ENCODE measurements around the gene USP48.
A peak's percentile ranks its signal among the peaks of the same experiment; 100 is the strongest.
"Not testable (repeated sequence)": the region's sequence is repeated elsewhere in the genome, so short reads cannot be mapped to it uniquely, and the experiment has no call there.

The USP48 gene

DNA sequence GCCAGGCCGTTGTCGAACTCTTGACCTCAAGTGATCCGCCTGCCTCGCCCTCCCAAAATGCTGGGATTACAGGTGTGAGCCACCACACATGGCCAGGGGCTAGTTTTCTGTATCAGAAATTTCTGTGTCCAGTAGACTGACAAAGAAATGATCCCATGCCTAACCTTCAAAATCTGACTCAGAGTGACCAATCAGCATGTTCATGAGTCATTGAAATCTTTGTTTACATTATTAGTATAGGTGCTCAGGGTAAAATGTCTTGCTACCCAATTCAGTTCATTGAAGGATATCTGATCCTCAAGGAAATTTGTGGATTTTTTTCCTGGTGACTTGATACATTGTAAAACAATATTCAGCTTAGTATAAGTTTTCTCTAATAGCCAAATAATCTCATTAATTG is 18.2 kb upstream of the USP48 start:
- H3K4me1 ChIP-seq (ENCODE audit: insufficient read depth, low read length), result no peaks in the 10 kb centered on the region
- H3K9me3 ChIP-seq (ENCODE audit: low read length), result no peaks in the 10 kb centered on the region
- no peak overlapping the region for H2AFZ ChIP-seq (ENCODE audit: low read depth, low read length)
- H3K27me3 ChIP-seq (ENCODE audit: insufficient read depth, low read length), result no peaks in the 10 kb centered on the region
- H3K36me3 ChIP-seq (ENCODE audit: insufficient read depth, low read length), result no peaks in the 10 kb centered on the region
- H3K4me3 ChIP-seq (ENCODE audit: low read length), result no peak overlapping the region

- Histone ChIP-seq H3K36me3 (ENCODE audit: insufficient read depth, low read length) (no peaks in the 10 kb centered on the region), H3K27me3 (ENCODE audit: insufficient read depth, low read length) (no peaks in the 10 kb centered on the region), H3K4me3 (ENCODE audit: low read length) (no peak overlapping the region), H3K4me1 (ENCODE audit: insufficient read depth, low read length) (no peaks in the 10 kb centered on the region), H2AFZ (ENCODE audit: low read depth, low read length) (no peak overlapping the region), H3K9me3 (ENCODE audit: low read length) (peaks cover 4% of the 10 kb centered on the region)
These were observed 16.8 kb upstream of the USP48 start for GRCh38 chr1:21799730-21800129.

DNA sequence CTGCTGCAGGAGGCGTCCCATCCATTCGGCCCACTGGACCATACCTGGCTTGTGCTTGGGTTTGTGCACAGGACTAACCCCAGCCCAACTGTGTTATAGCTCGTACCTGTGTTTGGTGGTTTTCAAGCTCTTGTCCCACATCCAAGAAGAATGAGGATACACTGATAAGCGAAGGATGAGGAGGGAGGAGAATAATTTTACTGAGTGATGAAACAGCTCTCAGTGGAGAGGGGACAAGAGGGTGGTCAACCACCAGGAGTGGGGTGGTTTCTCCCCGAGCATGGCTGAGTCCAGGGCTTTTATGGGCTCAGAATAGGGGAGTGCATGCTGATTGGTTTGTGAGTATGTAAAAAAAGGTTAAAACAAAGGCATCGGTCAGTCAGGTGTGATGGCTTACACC is 12.1 kb upstream of the USP48 start:
- H2AFZ ChIP-seq (ENCODE audit: low read depth, low read length), result no peak overlapping the region
- peaks cover 5% of the 10 kb centered on the region for H3K9me3 ChIP-seq (ENCODE audit: low read length)
- no peaks in the 10 kb centered on the region for H3K36me3 ChIP-seq (ENCODE audit: insufficient read depth, low read length)
- no peaks in the 10 kb centered on the region for H3K27me3 ChIP-seq (ENCODE audit: insufficient read depth, low read length)
- H3K4me1 ChIP-seq (ENCODE audit: insufficient read depth, low read length), result no peaks in the 10 kb centered on the region
- no peak overlapping the region for H3K4me3 ChIP-seq (ENCODE audit: low read length)

DNA sequence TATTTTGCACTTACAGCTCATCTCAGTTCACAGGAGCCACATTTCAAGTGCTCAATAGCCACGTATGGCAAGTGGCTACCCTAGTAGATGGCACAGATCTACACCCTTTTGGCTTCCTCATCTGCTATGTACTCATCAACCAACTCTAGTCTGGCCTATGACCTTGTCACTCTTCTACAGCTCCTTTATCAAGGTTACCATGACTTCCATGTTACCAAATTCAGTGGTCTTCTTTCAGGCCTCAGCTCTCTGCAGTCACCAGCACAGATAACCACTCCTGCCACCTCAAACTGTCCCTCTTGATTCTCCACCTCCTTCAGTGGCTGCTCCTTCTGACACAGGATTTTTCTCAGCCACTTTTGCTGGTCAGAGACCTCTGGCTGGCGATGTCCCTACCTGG is 11.7 kb upstream of the USP48 start:
- H3K4me1 ChIP-seq (ENCODE audit: insufficient read depth, low read length), result no peaks in the 10 kb centered on the region
- H3K9me3 ChIP-seq (ENCODE audit: low read length), result peaks cover 5% of the 10 kb centered on the region
- H3K36me3 ChIP-seq (ENCODE audit: insufficient read depth, low read length), result no peaks in the 10 kb centered on the region
- H3K4me3 ChIP-seq (ENCODE audit: low read length), result no peak overlapping the region
- no peak overlapping the region for H2AFZ ChIP-seq (ENCODE audit: low read depth, low read length)
- no peaks in the 10 kb centered on the region for H3K27me3 ChIP-seq (ENCODE audit: insufficient read depth, low read length)

GRCh38 chr1:21793104-21793503 is 10.2 kb upstream of the USP48 start:
- H2AFZ ChIP-seq (ENCODE audit: low read depth, low read length), result no peak overlapping the region
- H3K27me3 ChIP-seq (ENCODE audit: insufficient read depth, low read length), result no peaks in the 10 kb centered on the region
- H3K4me3 ChIP-seq (ENCODE audit: low read length), result no peak overlapping the region
- H3K36me3 ChIP-seq (ENCODE audit: insufficient read depth, low read length), result no peaks in the 10 kb centered on the region
- H3K4me1 ChIP-seq (ENCODE audit: insufficient read depth, low read length), result no peaks in the 10 kb centered on the region
- peaks cover 5% of the 10 kb centered on the region for H3K9me3 ChIP-seq (ENCODE audit: low read length)

- H3K36me3 ChIP-seq (ENCODE audit: insufficient read depth, low read length), result no peaks in the 10 kb centered on the region
- no peak overlapping the region for H2AFZ ChIP-seq (ENCODE audit: low read depth, low read length)
- no peaks in the 10 kb centered on the region for H3K9me3 ChIP-seq (ENCODE audit: low read length)
- no peaks in the 10 kb centered on the region for H3K4me1 ChIP-seq (ENCODE audit: insufficient read depth, low read length)
- no peak overlapping the region for H3K4me3 ChIP-seq (ENCODE audit: low read length)
- no peaks in the 10 kb centered on the region for H3K27me3 ChIP-seq (ENCODE audit: insufficient read depth, low read length)
These were observed 3.7 kb upstream of the USP48 start for GRCh38 chr1:21786640-21787039.

- H2AFZ ChIP-seq (ENCODE audit: low read depth, low read length); H3K4me1 ChIP-seq (ENCODE audit: insufficient read depth, low read length); H3K27me3 ChIP-seq (ENCODE audit: insufficient read depth, low read length); H3K9me3 ChIP-seq (ENCODE audit: low read length); H3K36me3 ChIP-seq (ENCODE audit: insufficient read depth, low read length); H3K4me3 ChIP-seq (ENCODE audit: low read length): not testable (repeated sequence)
These were observed 2.8 kb upstream of the USP48 start for GRCh38 chr1:21785764-21786163.

DNA sequence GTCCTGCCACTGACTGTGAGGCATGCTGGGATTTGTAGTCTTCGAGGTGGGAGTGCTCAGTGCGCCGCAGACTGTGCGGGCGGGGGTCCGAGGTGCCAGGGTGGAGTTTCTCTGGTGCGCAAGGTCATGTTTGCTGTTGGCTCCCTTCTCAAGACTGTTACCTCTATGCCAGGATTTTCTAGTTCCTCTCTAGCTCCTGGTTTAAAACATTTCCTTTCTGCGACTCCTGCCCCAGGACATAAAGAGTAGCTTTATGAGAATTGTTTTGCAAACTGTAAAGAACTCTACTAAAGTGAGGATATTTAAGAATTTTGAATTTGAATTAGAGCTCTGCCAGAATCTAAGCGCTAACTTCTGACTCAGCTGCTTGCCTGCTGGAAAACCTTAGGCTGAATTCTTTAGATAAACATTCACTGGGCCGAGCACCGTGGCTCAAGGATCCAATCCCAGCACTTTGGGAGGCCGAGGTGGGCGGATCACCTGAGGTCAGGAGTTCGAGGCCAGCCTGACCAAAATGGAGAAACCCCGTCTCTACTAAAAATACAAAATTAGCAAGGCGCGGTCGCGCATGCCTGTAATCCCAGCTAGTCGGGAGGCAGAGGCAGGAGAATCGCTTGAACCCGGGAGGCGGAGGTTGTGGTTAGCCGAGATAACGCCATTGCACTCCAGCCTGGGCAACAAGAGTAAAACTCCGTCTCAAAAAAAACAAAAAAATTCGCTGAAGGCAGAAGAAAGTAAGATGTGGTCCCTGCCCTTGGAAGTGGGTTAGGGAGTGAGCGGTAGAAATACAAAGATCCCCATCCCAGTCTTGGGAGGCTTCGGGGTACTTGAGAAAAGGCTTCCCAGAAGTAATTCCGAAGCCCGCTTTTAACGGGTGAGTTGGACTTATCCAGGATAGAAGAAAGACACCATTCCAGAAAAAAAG is 992 bp upstream of the USP48 start:
- Histone ChIP-seq H3K4me1 (ENCODE audit: insufficient read depth, low read length) (peaks cover 4% of the 10 kb centered on the region), H3K36me3 (ENCODE audit: insufficient read depth, low read length) (no peaks in the 10 kb centered on the region), H3K4me3 (ENCODE audit: low read length) (peak overlapping the region; percentile 68)

GRCh38 chr1:21782349-21782867 is 541 bp downstream of the USP48 start:
- Histone ChIP-seq H2AFZ (ENCODE audit: low read depth, low read length) (peak overlapping the region; percentile 69), H3K9me3 (ENCODE audit: low read length) (peaks cover under 1% of the 10 kb centered on the region), H3K4me3 (ENCODE audit: low read length) (peak overlapping the region; percentile 68), H3K27me3 (ENCODE audit: insufficient read depth, low read length) (no peaks in the 10 kb centered on the region), H3K4me1 (ENCODE audit: insufficient read depth, low read length) (peaks cover 4% of the 10 kb centered on the region), H3K36me3 (ENCODE audit: insufficient read depth, low read length) (no peaks in the 10 kb centered on the region)

More for the DNA sequence above, 992 bp upstream of the USP48 start:
- Histone ChIP-seq H2AFZ (ENCODE audit: low read depth, low read length) (peak overlapping the region; percentile 69), H3K27me3 (ENCODE audit: insufficient read depth, low read length) (no peaks in the 10 kb centered on the region), H3K9me3 (ENCODE audit: low read length) (no peaks in the 10 kb centered on the region)

DNA sequence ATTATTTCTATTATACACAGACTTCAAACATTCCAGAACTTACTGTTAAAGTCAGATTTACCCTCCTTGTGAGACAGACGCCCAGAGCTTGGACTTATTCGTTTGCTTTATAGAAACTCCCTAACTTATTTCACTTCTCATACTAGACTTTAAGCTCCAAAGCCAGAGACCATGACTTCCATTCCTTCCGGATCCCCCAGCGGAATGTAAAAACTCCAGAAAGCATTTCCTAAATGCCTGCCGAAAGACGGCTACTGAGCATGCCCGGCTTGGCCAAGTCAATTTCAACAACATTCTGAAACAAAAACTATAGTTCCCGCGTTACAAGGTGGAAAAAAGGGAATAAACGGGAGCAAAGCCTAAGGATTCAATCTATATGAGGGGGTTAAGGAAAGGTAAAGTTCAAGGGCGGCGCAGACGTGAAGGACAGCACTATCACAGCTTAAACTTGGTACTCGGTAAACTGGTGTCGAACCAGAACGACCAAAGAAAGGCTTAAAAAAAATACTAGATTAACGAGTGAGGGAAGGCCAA is 1.1 kb downstream of the USP48 start:
- peaks cover 1% of the 10 kb centered on the region for H3K9me3 ChIP-seq (ENCODE audit: low read length)
- peak overlapping the region; percentile 69 for H2AFZ ChIP-seq (ENCODE audit: low read depth, low read length)
- H3K4me1 ChIP-seq (ENCODE audit: insufficient read depth, low read length), result peaks cover 4% of the 10 kb centered on the region

DNA sequence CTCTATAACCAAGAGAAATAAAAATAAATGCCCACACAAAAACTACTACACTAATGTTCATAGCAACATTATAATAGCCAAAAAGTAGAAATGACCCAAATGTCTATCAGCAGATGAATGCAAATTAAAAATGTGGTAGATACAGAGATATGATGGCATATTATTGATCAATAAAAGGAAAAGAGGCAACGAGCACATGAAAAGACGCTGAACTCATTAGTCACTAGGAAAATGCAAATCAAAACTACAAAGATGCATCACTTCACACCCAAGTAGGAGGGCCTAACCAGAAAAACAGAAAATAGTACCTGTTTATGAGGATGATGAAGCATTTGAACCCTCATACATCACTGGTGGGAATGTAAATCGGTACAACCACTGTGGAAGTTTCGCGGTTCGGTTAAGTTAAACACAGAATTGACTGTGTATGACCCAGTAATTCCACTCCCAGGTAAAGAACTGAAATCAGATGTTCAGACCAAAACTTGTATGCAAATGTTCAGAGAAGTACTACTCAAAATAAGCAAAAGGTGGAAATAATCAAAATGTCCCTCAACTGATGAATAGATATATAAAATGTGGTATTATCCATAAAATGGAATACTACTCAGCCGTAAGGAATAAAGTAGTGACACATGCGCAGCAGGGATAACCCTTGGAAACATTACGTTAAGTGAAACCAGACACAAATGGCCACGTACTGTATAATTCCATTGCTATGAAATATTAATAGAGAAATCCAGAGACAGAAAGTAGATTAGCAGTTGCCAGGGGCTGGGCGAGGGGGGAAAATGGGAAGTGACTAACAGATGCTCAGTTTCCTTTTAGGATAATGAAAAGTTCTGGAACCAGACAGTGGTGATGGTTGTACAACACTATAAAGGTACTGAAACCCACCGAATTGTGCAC is 3.1 kb downstream of the USP48 start:
- Histone ChIP-seq H2AFZ (ENCODE audit: low read depth, low read length) (no peak overlapping the region), H3K36me3 (ENCODE audit: insufficient read depth, low read length) (no peaks in the 10 kb centered on the region), H3K4me3 (ENCODE audit: low read length) (no peak overlapping the region), H3K4me1 (ENCODE audit: insufficient read depth, low read length) (peaks cover 4% of the 10 kb centered on the region), H3K9me3 (ENCODE audit: low read length) (peaks cover 1% of the 10 kb centered on the region), H3K27me3 (ENCODE audit: insufficient read depth, low read length) (no peaks in the 10 kb centered on the region)

More for the DNA sequence above, 1.1 kb downstream of the USP48 start:
- Histone ChIP-seq H3K27me3 (ENCODE audit: insufficient read depth, low read length) (no peaks in the 10 kb centered on the region), H3K4me3 (ENCODE audit: low read length) (peak overlapping the region; percentile 68), H3K36me3 (ENCODE audit: insufficient read depth, low read length) (no peaks in the 10 kb centered on the region)

- no peaks in the 10 kb centered on the region for H3K27me3 ChIP-seq (ENCODE audit: insufficient read depth, low read length)
- H2AFZ ChIP-seq (ENCODE audit: low read depth, low read length), result no peak overlapping the region
- H3K4me3 ChIP-seq (ENCODE audit: low read length), result no peak overlapping the region
- H3K4me1 ChIP-seq (ENCODE audit: insufficient read depth, low read length), result peaks cover 4% of the 10 kb centered on the region
- peaks cover 1% of the 10 kb centered on the region for H3K9me3 ChIP-seq (ENCODE audit: low read length)
- H3K36me3 ChIP-seq (ENCODE audit: insufficient read depth, low read length), result no peaks in the 10 kb centered on the region
These were observed 4.6 kb downstream of the USP48 start for GRCh38 chr1:21778405-21778727.

DNA sequence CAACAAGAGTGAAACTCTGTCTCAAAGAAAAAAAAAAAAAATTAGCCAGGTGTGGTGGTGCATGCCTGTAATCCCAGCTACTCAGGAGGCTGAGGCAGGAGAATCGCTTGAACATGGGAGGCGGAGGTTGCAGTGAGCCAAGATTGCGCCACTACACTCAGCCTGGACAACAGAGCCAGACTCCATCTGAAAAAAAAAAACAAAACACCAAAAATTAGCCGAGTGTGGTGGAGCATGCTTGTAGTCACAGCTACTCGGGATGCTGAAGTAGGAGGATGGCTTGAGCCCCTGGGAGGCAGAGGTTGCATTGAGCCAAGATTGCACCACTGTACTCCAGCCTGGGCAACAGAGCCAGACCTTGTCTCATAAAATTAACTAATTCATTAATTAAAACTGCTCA is 6.0 kb downstream of the USP48 start:
- not testable (repeated sequence) for H2AFZ ChIP-seq (ENCODE audit: low read depth, low read length); H3K9me3 ChIP-seq (ENCODE audit: low read length); H3K36me3 ChIP-seq (ENCODE audit: insufficient read depth, low read length); H3K4me3 ChIP-seq (ENCODE audit: low read length); H3K4me1 ChIP-seq (ENCODE audit: insufficient read depth, low read length); H3K27me3 ChIP-seq (ENCODE audit: insufficient read depth, low read length)
